GM21515 (cell line): ENCODE measurements around the gene HACD4.

Experiments
- ATAC-seq: cut with Tn5 transposase; IDR thresholded peaks from one replicate; pipeline ENCODE4 v1.9.1; 2021; ENCODE audit not compliant: unreplicated experiment

The HACD4 gene

GRCh38 chr9:21031091-21031807, at the start of gene HACD4:
HACD4 (minus strand) TSS chr9:21031640; CDS start chr9:21031590, 50 bp downstream.
- ATAC-seq = peak; percentile 81

GRCh38 chr9:21080793-21081192, 49.4 kb upstream of the HACD4 start:
- ATAC-seq = no peak

- no peak for ATAC-seq
These were observed 47.3 kb upstream of the HACD4 start for GRCh38 chr9:21078702-21079101.

- ATAC-seq = no peak
These were observed 46.3 kb upstream of the HACD4 start, which contains the start of gene IFNB1 for GRCh38 chr9:21077781-21078180. IFNB1 (minus strand) TSS chr9:21077942; CDS start chr9:21077869, 73 bp downstream.

- no peak for ATAC-seq
These were observed 44.0 kb upstream of the HACD4 start for GRCh38 chr9:21075484-21075883.

GRCh38 chr9:21070906-21071305, 39.5 kb upstream of the HACD4 start:
- ATAC-seq = no peak

- ATAC-seq = no peak
These were observed 38.7 kb upstream of the HACD4 start for GRCh38 chr9:21070171-21070571.

GRCh38 chr9:21060919-21061561, 29.6 kb upstream of the HACD4 start:
- ATAC-seq = peak; percentile 62

GRCh38 chr9:21056931-21057330, 25.5 kb upstream of the HACD4 start:
- no peak for ATAC-seq

- ATAC-seq = no peak
These were observed 22.4 kb upstream of the HACD4 start for GRCh38 chr9:21053851-21054250.

GRCh38 chr9:21047281-21047691, 15.8 kb upstream of the HACD4 start:
- no peak for ATAC-seq

- no peak for ATAC-seq
These were observed 12.4 kb upstream of the HACD4 start for GRCh38 chr9:21043841-21044240.

- ATAC-seq = no peak
These were observed 11.0 kb upstream of the HACD4 start for GRCh38 chr9:21042466-21042865.

- no peak for ATAC-seq
These were observed 7.9 kb upstream of the HACD4 start for GRCh38 chr9:21039302-21039701.

- ATAC-seq = no peak
These were observed 5.8 kb upstream of the HACD4 start for GRCh38 chr9:21037278-21037677.

- ATAC-seq = no peak
These were observed 356 bp upstream of the HACD4 start for GRCh38 chr9:21031808-21032183.

GRCh38 chr9:21030389-21031035, 928 bp downstream of the HACD4 start:
- peak; percentile 71 for ATAC-seq

- ATAC-seq = no peak
These were observed 1.8 kb downstream of the HACD4 start for GRCh38 chr9:21029661-21030060.

GRCh38 chr9:21028466-21028865, 3.0 kb downstream of the HACD4 start:
- ATAC-seq = no peak

- no peak for ATAC-seq
These were observed 4.1 kb downstream of the HACD4 start for GRCh38 chr9:21027295-21027694.

GRCh38 chr9:21023861-21024260, 7.6 kb downstream of the HACD4 start:
- no peak for ATAC-seq

- no peak for ATAC-seq
These were observed 13.3 kb downstream of the HACD4 start for GRCh38 chr9:21018177-21018576.
